SK-N-SH (cell line): Measurements from ENCODE around the gene TRAF4.

Source experiments
- CTCF ChIP-seq: fragments of 200-600 bp; sonication (generic); IDR thresholded peaks from 2 replicates; pipeline ENCODE4 v1.6.1; 2017; ENCODE audit warnings: antibody characterized with exemption, mild to moderate bottlenecking, moderate library complexity
- EZH2phosphoT487 ChIP-seq: fragments of 200-600 bp; sonication (generic); IDR thresholded peaks from 2 replicates; pipeline ENCODE4 v1.6.1; 2017; ENCODE audit warnings: low read depth, mixed run types, mild to moderate bottlenecking, antibody characterized with exemption, moderate library complexity, borderline replicate concordance
- FOXJ3 ChIP-seq: sonication (generic); formaldehyde crosslinking; IDR thresholded peaks from 2 replicates; pipeline ENCODE4 v1.5.1; 2020; ENCODE audit warnings: mild to moderate bottlenecking, missing genetic modification reagents
- FOXM1 ChIP-seq: IDR thresholded peaks from 2 replicates; pipeline ENCODE4 v1.4.0; 2012; ENCODE audit warnings: low read depth, mild to moderate bottlenecking
- MAX ChIP-seq: IDR thresholded peaks from 2 replicates; pipeline ENCODE4 v1.4.0; 2012; ENCODE audit warnings: low read depth
- MEF2A ChIP-seq: IDR thresholded peaks from 2 replicates; pipeline ENCODE4 v1.4.0; 2012; ENCODE audit warnings: low read depth, borderline replicate concordance
- NFIC ChIP-seq: IDR thresholded peaks from 2 replicates; pipeline ENCODE4 v1.4.0; 2012; ENCODE audit warnings: borderline replicate concordance
- REST ChIP-seq: IDR thresholded peaks from 2 replicates; pipeline ENCODE4 v1.6.1; 2012; ENCODE audit warnings: mild to moderate bottlenecking, low read depth, low read length, moderate library complexity
- SIN3A ChIP-seq: IDR thresholded peaks from 2 replicates; pipeline ENCODE4 v1.6.1; 2012; ENCODE audit warnings: low read depth, mild to moderate bottlenecking, low read length, moderate library complexity, borderline replicate concordance
- SMC3 ChIP-seq: IDR thresholded peaks from 2 replicates; pipeline ENCODE4 v1.6.1; 2012; ENCODE audit warnings: low read depth, low read length, improper control_type of control experiment
- TEAD4 ChIP-seq: IDR thresholded peaks from 2 replicates; pipeline ENCODE4 v1.4.0; 2012; ENCODE audit warnings: mild to moderate bottlenecking, borderline replicate concordance; ENCODE audit not compliant: insufficient read depth
- USF1 ChIP-seq: IDR thresholded peaks from 2 replicates; pipeline ENCODE4 v1.4.0; 2012; ENCODE audit warnings: low read depth, borderline replicate concordance
- ZBTB33 ChIP-seq: IDR thresholded peaks from 2 replicates; pipeline ENCODE4 v1.4.0; 2012; ENCODE audit warnings: low read depth, borderline replicate concordance

GRCh38 chr17:28765038-28765437 lies 21.2 kb downstream of the TRAF4 start:
- TF ChIP-seq CTCF = no peak
- no peak for TF ChIP-seq FOXJ3 (CRISPR knock-in tag)
- no peak for TF ChIP-seq MEF2A
- TF ChIP-seq SIN3A = no peak
- no peak for TF ChIP-seq MAX
- TF ChIP-seq TEAD4 = no peak
- no peak for TF ChIP-seq FOXM1
- no peak for TF ChIP-seq USF1
- TF ChIP-seq ZBTB33 = no peak
- no peak for TF ChIP-seq EZH2phosphoT487
- no peak for TF ChIP-seq SMC3
- TF ChIP-seq REST = no peak
- no peak for TF ChIP-seq NFIC
